HG03196 (cell line): ENCODE measurements around the gene ATP5F1E.
"Not testable (repeated sequence)": the region's sequence is repeated elsewhere in the genome, so short reads cannot be mapped to it uniquely, and the experiment has no call there.

Experiments used
- ATAC-seq: cut with Tn5 transposase; IDR thresholded peaks from one replicate; pipeline ENCODE4 v1.9.1; 2021; ENCODE audit not compliant: unreplicated experiment

Gene ATP5F1E

GRCh38 chr20:59022754-59023153, 9.4 kb downstream of the ATP5F1E start:
- ATAC-seq: no peak

GRCh38 chr20:59020938-59021551, 11.1 kb downstream of the ATP5F1E start:
- ATAC-seq: no peak

GRCh38 chr20:59019217-59019616, 12.9 kb downstream of the ATP5F1E start, which contains the start of gene TUBB1:
Gene TUBB1, plus strand, starts transcription at chr20:59019429. Its CDS starts 94 bp downstream, at chr20:59019523.
- no peak for ATAC-seq

GRCh38 chr20:59018817-59019216, 13.3 kb downstream of the ATP5F1E start:
- no peak for ATAC-seq

GRCh38 chr20:59017493-59018231, 14.5 kb downstream of the ATP5F1E start:
- no peak for ATAC-seq

GRCh38 chr20:59016795-59017492, 15.2 kb downstream of the ATP5F1E start:
- ATAC-seq: no peak

- no peak for ATAC-seq
These were observed 16.1 kb downstream of the ATP5F1E start for GRCh38 chr20:59015812-59016711.

GRCh38 chr20:59015411-59015810, 16.7 kb downstream of the ATP5F1E start:
- no peak for ATAC-seq

- ATAC-seq: no peak
These were observed 17.3 kb downstream of the ATP5F1E start for GRCh38 chr20:59014680-59015389.

- no peak for ATAC-seq
These were observed 18.1 kb downstream of the ATP5F1E start for GRCh38 chr20:59013959-59014608.

- no peak for ATAC-seq
These were observed 18.8 kb downstream of the ATP5F1E start for GRCh38 chr20:59013031-59013951.

- ATAC-seq: not testable (repeated sequence)
These were observed 20.3 kb downstream of the ATP5F1E start for GRCh38 chr20:59011874-59012157.

GRCh38 chr20:59010995-59011873, 20.9 kb downstream of the ATP5F1E start:
- no peak for ATAC-seq

- no peak for ATAC-seq
These were observed 21.7 kb downstream of the ATP5F1E start for GRCh38 chr20:59010321-59010994.

GRCh38 chr20:59008715-59009336, 23.3 kb downstream of the ATP5F1E start:
- ATAC-seq: no peak

GRCh38 chr20:59007665-59008511, 24.2 kb downstream of the ATP5F1E start:
- peak; percentile 29 for ATAC-seq
